ENCODE data around the gene MPG.

- TF ChIP-seq E2F8 (IDR thresholded peaks at IDR 0.05; ENCODE audit: low read depth, partially characterized antibody) (no peak), CTCF (IDR thresholded peaks at IDR 0.05 in 2 of 3, conservative IDR thresholded peaks at IDR 0.05 in 1 of 3; ENCODE audit: control insufficient read depth in 2 of 3, extremely low read depth in 1 of 3, insufficient read depth in 1 of 3, low read depth in 3 of 3, low read length in 3 of 3) (no peak), USF2 (IDR thresholded peaks at IDR 0.05; ENCODE audit: borderline replicate concordance, low read depth, low read length) (no peak), YY1 (IDR thresholded peaks at IDR 0.05; ENCODE audit: low read depth, low read length) (no peak), POLR2A (IDR thresholded peaks at IDR 0.05; ENCODE audit: low read depth, low read length) (no peak), MEF2B (IDR thresholded peaks at IDR 0.05; ENCODE audit: partially characterized antibody, poor library complexity, severe bottlenecking) (no peak), EP300 (IDR thresholded peaks at IDR 0.05; ENCODE audit: borderline replicate concordance in 1 of 2, control insufficient read depth in 1 of 2, low read depth in 2 of 2, low read length in 2 of 2) (no peak), BCLAF1 (IDR thresholded peaks at IDR 0.05) (no peak), HCFC1 (IDR thresholded peaks at IDR 0.05; ENCODE audit: low read length) (no peak)
Measured at GRCh38 chr16:114327-114726, 36.3 kb downstream of the MPG start.

All from GM12878 (cell line).